HG03159 (cell line): Measurements from ENCODE around the gene SLC16A12.
"Not testable (repeated sequence)": the region's sequence is repeated elsewhere in the genome, so short reads cannot be mapped to it uniquely, and the experiment has no call there.

Source experiments
- ATAC-seq: cut with Tn5 transposase; IDR thresholded peaks from one replicate; pipeline ENCODE4 v1.9.1; 2021; ENCODE audit warnings: mild to moderate bottlenecking, moderate library complexity; ENCODE audit not compliant: unreplicated experiment

The SLC16A12 gene

DNA sequence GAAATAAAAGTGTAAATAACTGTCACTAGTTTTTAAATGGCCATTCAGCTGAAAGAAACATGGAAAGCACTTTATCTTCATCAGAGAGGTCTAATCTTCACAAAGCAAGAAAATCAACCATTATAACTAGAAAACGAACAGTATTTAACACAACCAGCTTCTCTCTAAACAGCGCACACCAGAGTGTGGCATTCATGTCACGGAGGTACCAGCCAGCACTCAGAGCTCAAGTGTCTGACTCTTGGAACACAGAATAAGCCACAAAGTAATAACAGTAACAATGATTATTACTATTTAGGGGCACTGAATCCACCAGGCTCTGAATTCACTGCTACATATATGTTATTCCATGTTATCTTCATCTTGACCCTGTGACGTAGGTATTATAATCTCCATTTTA lies 60.9 kb downstream of the SLC16A12 start:
- no peak for ATAC-seq

DNA sequence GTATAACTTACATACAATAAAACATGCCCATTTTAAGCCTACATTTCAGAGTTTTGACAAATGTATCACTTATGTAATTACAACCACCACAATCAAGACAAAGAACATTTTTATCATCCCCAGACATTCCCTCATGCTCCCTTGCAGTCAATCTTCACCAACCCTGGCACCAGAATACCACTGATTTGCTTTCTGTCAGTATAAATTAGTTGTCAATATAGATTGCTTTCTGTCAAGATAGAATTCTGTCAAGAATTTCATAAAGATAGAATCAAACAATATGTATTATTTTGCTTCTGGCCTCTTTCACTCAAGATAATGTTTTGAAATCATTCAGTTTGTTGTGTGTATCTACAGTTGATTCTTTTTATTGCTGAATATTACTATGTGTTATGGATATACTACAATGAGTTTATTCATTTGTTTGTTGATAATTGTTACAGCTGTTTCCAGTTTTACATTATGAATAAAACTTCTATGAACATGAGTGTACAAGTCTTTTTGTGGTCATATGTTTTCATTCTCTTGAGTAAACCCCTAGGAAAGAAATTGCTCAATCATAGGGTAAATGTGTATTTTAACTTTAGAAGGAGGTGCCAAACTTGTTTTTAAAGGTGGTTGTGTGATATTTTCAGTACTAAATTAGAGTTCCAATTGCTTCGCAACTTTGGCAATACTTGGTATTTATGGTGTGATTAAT lies 64.1 kb downstream of the SLC16A12 start:
- ATAC-seq: no peak

DNA sequence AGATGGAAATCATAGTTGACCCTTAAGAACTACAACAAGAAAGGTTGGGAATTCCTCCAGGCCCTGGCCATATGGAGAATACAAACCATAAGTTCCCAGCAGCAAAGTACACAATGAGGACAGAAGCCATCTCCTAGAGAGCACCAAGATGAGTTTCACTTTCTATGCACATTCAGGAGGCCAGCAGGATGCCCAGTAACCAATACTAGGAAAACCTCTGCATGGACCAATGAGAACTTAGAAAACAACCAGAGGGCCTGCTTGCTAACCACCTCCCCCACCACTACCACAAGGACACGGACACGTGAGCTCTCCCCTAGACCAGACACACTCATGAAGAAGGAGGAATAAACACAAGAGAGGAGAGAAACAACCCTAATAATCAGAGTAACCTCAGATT lies 64.8 kb downstream of the SLC16A12 start:
- no peak for ATAC-seq

DNA sequence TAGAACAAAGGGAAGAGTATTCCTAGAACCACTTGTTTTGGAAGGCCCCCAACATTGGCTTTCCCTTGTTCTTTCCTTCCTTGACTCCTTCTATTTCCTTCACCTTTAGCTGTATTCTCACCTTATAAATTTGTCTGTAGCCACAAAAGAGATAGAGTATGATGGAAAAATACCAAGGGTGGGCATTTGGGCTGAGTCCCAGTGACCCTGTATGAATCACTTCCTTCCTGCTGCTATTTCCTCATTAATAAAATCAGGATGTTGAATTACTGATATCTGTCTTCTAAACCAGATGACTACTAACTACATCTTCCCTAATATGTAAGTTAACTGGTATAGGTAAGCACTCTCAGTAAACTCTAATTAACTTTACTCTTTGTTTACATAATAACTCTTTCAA lies 65.9 kb downstream of the SLC16A12 start:
- ATAC-seq: no peak

DNA sequence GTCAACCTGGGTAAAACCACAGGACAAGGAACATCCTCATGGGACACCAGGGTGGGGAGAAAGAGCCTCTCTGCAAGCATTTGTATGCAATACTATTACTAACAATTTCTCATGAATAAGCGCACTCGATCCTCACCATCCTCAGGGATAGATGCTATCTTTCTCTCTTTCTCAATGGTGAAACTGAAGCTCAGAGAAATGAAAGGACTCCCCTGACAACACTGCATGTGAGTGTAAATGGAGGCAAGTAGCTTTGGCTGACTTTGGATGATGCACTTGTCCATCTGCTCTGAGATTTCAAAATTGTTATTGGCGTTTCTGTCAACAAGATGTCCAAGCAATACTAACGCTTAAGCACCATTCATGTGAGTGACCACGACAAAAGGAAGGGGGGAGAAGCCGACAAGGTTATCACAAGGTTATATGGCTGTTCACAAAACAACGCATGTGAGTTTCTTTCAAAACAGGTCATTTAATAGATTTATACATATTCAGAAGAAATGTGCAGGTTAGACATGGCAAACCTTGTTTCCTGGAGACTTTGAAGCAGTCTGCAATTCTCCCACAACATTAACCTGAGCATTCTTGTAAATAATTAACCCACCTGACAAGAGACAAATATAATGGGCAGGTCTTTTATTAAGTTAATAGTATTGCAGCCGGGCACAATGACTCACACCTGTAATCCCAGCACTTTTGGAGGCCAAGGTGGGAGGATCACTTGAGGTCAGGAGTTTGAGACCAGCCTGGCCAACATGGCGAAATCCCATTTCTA lies 67.0 kb downstream of the SLC16A12 start:
- ATAC-seq: no peak

DNA sequence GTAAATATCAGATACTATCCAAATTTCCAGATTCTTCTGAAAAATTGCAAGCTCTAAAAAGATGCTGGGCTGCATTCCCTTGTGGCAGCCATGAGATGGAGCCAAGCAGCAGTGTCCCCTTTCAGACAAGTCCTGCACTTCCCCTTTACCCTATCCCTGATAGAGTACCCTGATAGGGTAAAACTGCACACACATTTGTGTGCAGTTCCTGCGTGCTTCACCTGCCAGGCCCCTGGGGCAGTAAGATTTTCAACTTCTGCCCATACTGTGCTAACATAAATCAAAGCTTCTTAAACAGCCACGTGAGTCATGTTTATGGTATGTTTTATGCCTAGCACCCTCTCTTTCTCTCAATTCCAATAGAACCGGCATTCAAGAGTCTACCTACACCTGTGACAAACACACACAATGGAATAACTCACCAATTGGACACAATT lies 68.8 kb downstream of the SLC16A12 start:
- ATAC-seq: no peak

DNA sequence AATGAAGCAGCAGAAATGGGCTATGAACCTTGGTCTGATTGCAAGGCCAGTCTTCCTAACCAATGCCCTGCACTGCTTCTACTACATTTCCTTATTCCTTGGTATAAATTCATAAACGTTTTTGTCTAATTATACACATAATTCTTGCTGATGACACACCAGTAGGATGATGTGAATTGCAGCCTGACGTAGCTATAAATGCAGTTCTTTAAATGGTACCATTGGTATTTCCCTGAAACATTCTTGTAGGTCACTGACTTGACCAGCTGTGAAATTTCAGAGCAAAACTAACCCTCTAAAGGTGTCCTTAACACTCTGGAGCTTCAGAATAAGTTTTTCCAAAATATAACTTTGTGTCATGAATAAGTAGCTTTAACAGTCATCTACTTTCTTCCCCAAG lies 70.2 kb downstream of the SLC16A12 start:
- no peak for ATAC-seq

DNA sequence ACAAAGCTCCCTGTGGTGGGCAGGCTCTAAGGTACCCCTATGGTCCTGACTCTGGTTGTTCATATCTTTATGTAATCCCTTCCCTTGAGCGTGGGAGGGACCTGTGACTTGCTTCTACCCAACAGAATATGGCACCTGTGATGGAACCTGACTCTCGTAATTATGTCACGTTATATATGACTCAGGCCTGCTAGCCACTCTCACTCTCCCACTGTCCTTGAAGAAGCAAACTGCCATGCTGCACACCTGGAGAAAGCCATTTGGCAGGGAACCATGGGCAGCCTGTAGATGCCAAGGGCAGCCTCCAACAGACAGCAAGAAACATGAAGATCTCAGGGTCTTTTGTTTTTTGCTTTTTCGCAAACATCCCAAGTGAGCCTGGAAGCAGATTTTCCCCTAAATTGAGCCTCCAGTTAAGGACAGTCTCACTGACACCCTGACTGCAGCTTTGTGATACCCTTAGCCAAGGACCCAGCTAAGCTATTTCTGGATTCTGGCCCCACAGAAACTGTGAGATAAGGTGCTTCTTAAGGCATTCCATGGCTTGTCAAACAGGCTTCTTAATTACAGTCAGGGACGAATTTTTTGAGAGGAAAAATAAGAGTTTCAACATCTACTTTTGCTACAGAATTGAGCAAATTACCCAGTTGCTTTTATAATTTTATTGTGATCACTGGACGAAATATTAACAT lies 71.4 kb downstream of the SLC16A12 start:
- no peak for ATAC-seq

DNA sequence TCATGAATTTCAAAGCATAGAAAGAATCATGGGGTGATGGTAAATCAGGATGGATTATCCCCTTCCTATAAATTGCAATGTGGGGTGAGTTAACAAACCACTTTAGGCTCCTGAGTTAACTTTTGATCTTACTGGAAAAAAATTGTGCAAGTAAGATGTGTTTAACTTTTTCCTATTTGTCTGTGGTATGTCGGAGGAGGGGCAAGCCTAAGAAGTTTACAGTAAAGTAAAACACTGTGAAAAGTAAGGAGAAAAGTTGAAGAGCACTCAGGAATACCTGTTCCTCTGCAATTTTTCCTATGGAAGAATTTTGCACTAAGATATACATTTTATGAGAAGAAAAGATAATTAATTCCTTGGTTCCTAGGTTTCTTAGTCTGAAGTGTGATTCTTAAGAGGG lies 76.6 kb downstream of the SLC16A12 start:
- ATAC-seq: no peak

DNA sequence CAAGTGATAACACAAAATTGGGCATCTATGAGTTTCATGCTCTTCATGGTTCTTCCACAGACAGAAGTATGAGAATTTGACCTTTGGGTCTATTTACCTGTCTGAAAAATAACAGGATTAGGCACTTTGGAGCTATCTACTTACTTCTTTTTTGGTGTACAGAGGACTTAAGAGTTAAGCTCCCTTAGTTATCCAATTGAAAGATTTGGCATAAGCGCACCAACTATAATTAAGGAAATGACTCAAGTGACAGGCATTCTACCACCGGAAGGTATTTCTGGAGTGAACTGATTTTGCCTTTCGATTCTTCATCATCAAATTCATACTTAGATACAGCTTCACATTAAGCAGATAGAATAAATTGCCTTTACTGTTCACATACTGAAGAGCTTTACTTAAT lies 77.1 kb downstream of the SLC16A12 start:
- ATAC-seq: no peak

DNA sequence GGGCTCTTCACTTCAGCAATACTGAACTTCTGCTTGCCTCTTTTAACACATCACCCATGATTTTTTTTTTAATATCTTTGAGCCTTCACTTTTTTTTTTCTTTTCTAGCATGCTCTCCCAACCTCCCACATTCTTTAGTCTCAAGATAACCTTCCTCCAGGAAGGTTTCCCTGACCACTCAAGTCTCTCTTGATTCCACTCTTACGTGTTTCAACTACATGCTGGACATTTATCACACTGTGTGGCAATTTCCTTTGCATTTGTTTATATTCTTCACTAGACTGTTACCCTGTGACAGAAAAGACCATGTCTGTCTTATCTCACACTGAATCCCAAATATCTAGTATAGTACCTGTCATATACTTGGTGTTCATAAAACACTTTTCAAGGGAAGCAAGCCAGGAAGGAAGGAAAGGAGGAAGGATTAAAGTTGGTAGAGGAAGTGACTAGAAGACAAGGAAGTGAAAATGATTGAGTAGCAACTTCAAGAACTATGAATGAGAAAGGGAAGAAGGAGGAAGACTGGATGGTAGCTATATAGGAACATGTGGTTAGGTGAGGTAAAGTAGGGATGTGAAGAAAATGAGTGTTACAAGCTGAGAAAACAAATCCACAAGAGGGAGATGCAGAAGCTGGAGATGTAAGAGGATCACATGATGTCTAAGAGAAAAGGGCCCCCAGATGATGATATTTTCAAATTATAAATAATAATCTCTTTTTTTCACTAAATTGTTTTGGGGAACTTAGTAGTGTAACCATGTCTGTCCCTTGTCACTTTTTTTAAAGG lies 80.6 kb downstream of the SLC16A12 start:
- ATAC-seq: no peak

DNA sequence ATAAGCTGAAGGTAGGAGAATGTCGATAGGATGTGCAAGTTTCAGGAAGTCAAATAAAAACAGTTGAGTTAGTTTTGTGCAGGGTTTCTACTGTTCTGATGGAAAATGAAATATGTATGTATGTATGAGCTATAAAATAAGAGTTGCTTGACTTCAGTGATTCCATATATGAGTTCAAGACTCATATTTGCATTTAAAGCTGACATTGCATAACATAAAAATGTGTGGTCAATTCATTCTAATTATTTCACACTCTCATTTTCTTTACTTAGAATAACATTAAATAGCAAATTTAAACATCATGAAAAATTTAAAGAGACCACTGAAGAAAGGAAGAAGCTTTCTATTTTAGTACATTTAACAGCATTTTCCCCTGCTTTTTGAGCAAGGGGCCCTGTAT lies 83.2 kb downstream of the SLC16A12 start:
- ATAC-seq: no peak

DNA sequence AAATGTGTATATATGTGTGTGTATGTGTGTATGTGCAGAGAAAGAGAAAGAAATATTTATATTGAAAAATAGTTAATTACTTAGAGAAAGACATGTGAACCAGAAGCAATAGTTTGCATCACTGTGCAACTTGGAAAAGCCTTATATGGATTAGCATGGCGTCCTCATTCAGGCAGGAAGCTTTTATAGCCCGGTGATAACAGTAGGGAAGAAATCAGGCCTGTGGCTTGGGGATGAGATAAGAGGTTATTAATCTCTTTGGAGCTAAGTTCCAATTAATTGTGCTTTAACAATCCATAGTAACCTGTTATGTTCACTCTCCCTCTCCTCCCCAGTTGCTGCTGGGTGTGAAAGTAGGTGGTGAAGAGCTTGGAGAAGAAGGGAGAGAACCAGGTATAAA lies 84.5 kb downstream of the SLC16A12 start:
- ATAC-seq: no peak

DNA sequence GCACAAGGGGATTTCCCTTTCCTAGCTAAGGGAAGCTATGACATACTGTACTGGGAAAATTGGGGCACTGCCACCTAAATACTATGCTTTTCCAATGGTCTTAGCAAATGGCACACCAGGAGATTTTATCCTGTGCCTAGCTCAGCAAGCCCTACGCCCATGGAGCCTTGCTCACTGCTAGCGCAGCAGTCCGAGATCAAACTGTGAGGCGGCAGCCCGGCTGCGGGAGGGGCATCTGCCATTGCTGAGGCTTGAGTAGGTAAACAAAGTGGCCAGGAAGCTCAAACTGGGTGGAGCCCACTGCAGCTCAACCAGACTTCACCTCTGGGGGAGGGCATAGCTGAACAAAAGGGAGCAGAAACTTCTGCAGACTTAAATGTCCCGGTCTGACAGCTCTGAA lies 90.6 kb downstream of the SLC16A12 start:
- ATAC-seq: not testable (repeated sequence)

DNA sequence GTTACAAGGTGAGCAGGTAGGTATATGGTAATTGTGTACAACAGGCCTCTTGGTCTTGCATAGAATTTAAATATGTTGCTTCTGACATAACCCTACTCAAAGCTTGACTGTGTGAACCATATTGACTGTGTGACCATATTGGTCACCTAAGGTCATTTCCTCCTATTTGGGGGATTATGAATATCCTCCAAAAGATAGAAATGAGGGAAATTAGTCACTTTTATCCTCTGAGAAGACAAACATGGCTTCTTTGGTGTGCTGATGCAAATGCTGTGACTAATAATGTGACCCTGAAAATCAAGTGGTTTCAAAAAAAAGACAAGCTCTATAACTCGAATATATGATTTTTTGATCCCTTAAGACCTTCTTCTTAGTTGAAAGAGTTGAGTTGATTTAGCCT lies 93.1 kb downstream of the SLC16A12 start:
- ATAC-seq: no peak

DNA sequence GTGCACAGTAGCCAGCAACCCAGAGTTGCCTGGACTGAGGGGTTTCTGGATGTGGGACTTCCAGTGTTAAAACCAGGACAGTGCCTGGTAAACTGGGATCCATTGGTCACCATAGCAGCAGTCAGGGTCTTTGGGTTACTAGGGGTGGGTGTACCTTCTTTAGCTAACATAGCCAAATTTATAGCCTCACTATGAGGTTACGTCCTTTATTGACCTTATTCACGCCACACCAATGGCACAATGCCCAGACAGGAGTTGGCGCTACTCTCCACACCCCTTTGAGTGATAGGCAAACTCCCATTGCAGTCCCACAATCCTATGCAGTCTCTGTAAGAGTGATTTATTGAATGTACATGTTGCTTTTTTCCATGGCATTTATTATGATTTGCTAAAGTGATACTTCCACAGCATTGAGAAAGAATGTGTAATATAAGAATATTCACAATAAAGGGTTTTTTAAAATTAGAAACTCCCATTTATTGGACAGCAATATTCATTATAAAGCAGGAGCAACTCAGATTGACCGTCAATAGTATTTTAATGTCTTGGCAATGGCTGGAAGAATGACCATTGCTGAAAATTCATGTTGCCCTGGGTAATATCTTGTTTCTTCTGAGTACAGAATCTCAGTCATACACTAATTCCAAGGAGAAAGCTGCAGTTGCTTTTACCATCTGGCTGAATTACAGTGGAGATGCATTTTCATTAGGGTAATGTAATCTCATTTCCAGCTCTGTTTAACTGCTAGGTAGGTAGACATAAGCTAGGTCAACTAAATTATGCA lies 95.0 kb downstream of the SLC16A12 start:
- ATAC-seq: no peak

DNA sequence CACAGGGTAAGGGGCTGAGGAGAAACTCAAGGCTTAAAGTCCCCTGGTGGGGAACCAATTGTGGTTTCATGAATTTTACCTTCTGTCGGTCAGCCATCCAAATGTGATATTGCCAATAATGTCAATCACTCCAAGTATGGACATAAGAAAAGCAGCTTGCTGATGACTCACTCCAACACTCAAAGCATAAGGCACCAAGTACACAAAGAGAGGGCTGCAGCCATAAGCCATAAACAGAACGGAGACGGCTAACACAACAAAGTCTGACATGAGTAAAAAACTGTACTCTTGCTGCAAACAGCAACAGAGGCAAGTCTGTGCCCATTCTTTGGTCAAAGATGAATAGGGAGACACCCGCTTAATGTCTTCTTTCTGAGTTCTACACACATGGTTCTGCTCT lies 96.9 kb downstream of the SLC16A12 start:
- ATAC-seq: no peak

DNA sequence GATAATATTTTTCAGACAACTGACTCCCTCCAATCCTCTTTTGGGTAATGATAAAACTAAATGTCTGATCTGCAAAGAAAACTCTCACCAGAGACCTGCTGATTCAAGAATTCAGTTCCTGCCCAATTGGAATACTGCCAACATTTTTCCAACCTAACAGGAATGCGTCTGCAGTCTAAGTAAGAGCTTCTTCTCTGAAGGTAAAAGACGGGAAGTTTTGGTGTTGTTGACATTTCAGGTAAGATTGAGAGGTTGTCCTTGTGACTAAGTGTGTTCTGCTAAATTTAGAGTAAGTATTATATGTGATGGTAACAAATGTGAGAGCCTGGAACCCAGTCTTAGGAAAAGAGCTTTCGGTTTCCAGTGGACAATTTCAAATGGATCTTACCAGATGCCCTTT lies 103.4 kb downstream of the SLC16A12 start:
- no peak for ATAC-seq

DNA sequence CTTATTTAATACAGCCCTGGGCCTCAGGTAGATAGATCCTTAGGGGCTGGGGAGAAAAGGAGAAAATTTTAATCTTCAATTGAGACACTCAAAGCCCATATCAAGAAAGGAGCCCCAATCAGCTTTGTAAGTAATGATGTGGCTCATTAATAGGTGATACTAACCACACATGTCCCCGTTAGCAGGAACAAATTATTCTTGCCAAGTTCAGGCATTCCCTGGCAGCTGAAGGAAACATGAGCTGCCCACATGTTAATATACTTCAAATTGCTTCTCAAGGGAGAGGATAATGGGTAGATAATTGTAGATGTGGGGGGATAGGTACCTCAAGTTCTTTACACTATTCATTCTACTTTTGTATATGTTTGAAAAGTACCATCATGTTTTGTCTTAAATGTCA lies 106.5 kb downstream of the SLC16A12 start:
- no peak for ATAC-seq

DNA sequence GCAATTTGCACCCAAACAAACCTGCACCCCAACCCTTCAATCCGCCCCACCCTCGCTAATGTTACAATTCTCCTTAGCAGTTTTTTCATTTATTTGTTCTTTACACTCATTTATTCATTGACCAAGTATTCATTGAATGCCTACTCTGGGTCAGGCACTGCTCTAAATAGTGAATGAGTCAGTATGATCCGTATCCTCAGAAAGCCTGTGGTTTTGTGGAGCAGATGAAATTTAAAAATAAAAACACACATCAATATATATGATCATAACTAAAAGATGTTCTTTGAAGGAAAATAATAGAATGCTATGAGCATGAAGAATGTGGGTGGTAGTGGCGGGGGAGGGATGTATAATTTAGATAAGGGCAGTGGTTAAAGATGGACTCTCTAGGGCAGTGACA lies 107.8 kb downstream of the SLC16A12 start:
- no peak for ATAC-seq
